ENCODE data around the gene SASH1. TPM values are rescaled to one million over a fixed set of nuclear protein-coding genes. Genes with fewer than 3 reads are reported as not detected.
A peak's percentile ranks its signal among the peaks of the same experiment; 100 is the strongest.

The SASH1 gene
- total RNA-seq, 1 donor from 2014 or later: 75.7 TPM

DNA sequence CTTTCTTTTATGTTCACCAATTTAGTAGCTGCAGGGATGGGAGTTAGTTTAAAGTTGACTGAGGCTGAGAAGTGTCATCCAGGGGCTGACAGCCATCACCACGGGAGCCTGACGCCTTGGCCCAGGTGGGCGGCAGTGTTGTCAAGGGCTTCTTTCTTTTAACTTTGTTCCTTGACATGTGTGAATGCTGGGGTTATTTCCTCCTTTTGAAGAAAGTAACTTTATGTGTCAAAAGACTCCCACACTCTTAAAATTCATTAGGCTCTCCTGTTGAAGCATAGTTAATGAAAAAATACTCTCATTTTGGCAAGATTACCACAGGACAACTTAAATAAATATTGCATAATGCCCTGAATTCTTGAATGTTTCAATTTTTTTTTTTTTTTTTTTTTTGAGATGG lies 50.0 kb downstream of the SASH1 start:
- H3K4me3 Mint-ChIP-seq (ENCODE audit: unreplicated experiment): no peak overlapping the region
- TF ChIP-seq, protein P1, sequence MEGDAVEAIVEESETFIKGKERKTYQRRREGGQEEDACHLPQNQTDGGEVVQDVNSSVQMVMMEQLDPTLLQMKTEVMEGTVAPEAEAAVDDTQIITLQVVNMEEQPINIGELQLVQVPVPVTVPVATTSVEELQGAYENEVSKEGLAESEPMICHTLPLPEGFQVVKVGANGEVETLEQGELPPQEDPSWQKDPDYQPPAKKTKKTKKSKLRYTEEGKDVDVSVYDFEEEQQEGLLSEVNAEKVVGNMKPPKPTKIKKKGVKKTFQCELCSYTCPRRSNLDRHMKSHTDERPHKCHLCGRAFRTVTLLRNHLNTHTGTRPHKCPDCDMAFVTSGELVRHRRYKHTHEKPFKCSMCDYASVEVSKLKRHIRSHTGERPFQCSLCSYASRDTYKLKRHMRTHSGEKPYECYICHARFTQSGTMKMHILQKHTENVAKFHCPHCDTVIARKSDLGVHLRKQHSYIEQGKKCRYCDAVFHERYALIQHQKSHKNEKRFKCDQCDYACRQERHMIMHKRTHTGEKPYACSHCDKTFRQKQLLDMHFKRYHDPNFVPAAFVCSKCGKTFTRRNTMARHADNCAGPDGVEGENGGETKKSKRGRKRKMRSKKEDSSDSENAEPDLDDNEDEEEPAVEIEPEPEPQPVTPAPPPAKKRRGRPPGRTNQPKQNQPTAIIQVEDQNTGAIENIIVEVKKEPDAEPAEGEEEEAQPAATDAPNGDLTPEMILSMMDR (IDR thresholded peaks at IDR 0.05): no peak
- peaks cover 16% of the 10 kb centered on the region for H3K36me3 Mint-ChIP-seq (ENCODE audit: unreplicated experiment)
- H3K4me1 Mint-ChIP-seq (ENCODE audit: unreplicated experiment): peaks cover 14% of the 10 kb centered on the region
- no peaks in the 10 kb centered on the region for H3K9me3 Mint-ChIP-seq (ENCODE audit: unreplicated experiment)
- peak overlapping the region; percentile 11 for H3K27ac Mint-ChIP-seq (ENCODE audit: unreplicated experiment)
- no peaks in the 10 kb centered on the region for H3K27me3 Mint-ChIP-seq (ENCODE audit: unreplicated experiment)
- peak; percentile 48 for DNase-seq (ENCODE audit: extremely low spot score, unreplicated experiment)

DNA sequence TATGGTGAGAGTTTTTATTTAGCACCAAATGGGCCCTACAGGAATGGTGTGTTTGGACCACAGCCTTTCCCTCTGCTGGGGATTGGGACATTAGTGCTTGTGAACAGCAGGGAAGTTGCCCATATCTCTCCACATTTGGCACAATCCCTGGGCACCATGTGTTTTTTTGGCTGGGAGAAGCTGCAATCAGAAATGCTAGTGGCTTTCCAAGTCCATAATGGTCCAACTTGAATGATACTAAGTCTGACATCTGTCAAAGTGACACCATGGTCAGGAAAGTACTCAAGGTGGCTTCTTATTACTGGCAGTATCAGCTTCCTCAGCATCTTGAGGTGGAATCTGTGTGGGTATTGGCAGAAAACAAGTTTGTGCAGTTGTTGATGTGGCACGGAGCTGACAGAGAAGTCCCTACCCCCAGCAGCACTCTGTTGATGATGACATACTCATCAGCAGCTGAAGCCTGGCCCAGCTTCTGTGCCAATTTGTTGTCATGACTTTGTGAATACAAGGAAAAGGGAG lies 53.0 kb downstream of the SASH1 start:
- no peak overlapping the region for H3K27ac Mint-ChIP-seq (ENCODE audit: unreplicated experiment)

GRCh38 chr6:148396411-148396810 lies 53.8 kb downstream of the SASH1 start:
- Mint-ChIP-seq H3K9me3 (ENCODE audit: unreplicated experiment) (no peaks in the 10 kb centered on the region), H3K27ac (ENCODE audit: unreplicated experiment) (no peak overlapping the region), H3K27me3 (ENCODE audit: unreplicated experiment) (no peaks in the 10 kb centered on the region), H3K4me3 (ENCODE audit: unreplicated experiment) (no peak overlapping the region), H3K4me1 (ENCODE audit: unreplicated experiment) (peaks cover 21% of the 10 kb centered on the region), H3K36me3 (ENCODE audit: unreplicated experiment) (peaks cover 21% of the 10 kb centered on the region)
- DNase-seq (ENCODE audit: extremely low spot score, unreplicated experiment): no peak
- TF ChIP-seq, protein P1 (IDR thresholded peaks at IDR 0.05): no peak

More for the DNA sequence above, 53.0 kb downstream of the SASH1 start:
- TF ChIP-seq, protein P1 (IDR thresholded peaks at IDR 0.05): no peak
- DNase-seq (ENCODE audit: extremely low spot score, unreplicated experiment): peak; percentile 30
- Mint-ChIP-seq H3K27me3 (ENCODE audit: unreplicated experiment) (no peaks in the 10 kb centered on the region), H3K4me3 (ENCODE audit: unreplicated experiment) (no peak overlapping the region), H3K36me3 (ENCODE audit: unreplicated experiment) (peaks cover 23% of the 10 kb centered on the region), H3K4me1 (ENCODE audit: unreplicated experiment) (peaks cover 21% of the 10 kb centered on the region), H3K9me3 (ENCODE audit: unreplicated experiment) (no peaks in the 10 kb centered on the region)

DNA sequence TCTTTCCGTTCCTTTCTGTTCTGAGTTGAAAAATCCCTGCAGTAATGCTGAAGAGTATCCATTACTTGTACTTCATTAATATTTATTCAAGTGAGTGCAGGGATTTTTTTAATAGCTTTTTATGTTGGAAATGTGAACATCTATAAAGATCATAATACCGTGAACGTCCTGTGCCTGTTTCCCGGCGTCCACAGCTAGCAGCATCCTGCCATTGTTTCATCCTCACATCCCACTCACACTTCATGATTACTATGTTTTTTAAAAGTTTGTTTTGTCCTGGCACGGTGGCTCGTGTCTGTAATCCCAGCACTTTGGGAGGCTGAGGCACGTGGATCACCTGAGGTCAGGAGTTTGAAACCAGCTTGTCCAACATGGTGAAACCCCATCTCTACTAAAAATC lies 54.3 kb downstream of the SASH1 start:
- Mint-ChIP-seq H3K36me3 (ENCODE audit: unreplicated experiment) (peaks cover 21% of the 10 kb centered on the region), H3K4me3 (ENCODE audit: unreplicated experiment) (no peak overlapping the region), H3K27me3 (ENCODE audit: unreplicated experiment) (no peaks in the 10 kb centered on the region), H3K4me1 (ENCODE audit: unreplicated experiment) (peaks cover 21% of the 10 kb centered on the region), H3K9me3 (ENCODE audit: unreplicated experiment) (no peaks in the 10 kb centered on the region), H3K27ac (ENCODE audit: unreplicated experiment) (no peak overlapping the region)
- TF ChIP-seq, protein P1 (IDR thresholded peaks at IDR 0.05): no peak
- no peak for DNase-seq (ENCODE audit: extremely low spot score, unreplicated experiment)

DNA sequence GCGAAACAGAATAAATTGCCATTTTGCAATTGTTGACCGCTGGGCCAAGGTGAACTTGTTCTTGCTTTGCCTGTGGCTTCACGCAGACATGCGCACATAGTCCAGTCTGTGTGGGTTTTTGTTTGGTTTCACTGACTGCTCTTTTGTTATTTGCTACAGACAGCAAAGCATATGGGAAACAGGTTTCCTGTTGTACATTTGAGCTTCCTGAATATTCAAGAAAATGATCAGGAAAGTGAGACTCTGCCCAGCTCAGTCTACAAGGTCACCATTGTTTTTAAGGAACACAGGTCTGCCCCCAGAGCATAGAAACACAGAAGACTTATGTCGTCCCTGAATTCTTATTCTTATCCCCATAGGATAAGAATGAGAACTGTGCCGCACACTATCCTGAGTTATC lies 55.6 kb downstream of the SASH1 start:
- TF ChIP-seq, protein P1 (IDR thresholded peaks at IDR 0.05): no peak
- Mint-ChIP-seq H3K36me3 (ENCODE audit: unreplicated experiment) (peaks cover 19% of the 10 kb centered on the region), H3K4me1 (ENCODE audit: unreplicated experiment) (peaks cover 14% of the 10 kb centered on the region), H3K27ac (ENCODE audit: unreplicated experiment) (peak overlapping the region; percentile 25), H3K9me3 (ENCODE audit: unreplicated experiment) (no peaks in the 10 kb centered on the region), H3K27me3 (ENCODE audit: unreplicated experiment) (no peaks in the 10 kb centered on the region), H3K4me3 (ENCODE audit: unreplicated experiment) (no peak overlapping the region)
- DNase-seq (ENCODE audit: extremely low spot score, unreplicated experiment): no peak

Data from osteocyte (in vitro differentiated cells).